ENCODE measurements around the gene SEMA6A. TPM values are rescaled to one million over a fixed set of nuclear protein-coding genes. Genes with fewer than 3 reads are reported as not detected.

Gene SEMA6A
- total and polyA plus RNA-seq, 7 donors, result 1.1 to 7.6 (median 3.1) TPM

- WGBS, 3 donors, result 79 to 86% (median 85%) methylated on average over 7 of the region's 7 CpGs
- Histone ChIP-seq H3K27ac (no peak overlapping the region), H3K9me3 (peaks cover 7% of the 10 kb centered on the region), H3K4me1 (no peaks in the 10 kb centered on the region), H3K4me3 (no peak overlapping the region), H3K36me3 (ENCODE audit: insufficient read depth in 1 of 2, low read depth in 1 of 2) (peaks cover 6 to 46% of the 10 kb centered on the region in 2 donors), H3K27me3 (ENCODE audit: insufficient read depth in 3 of 3, low read length in 2 of 3) (no peaks in the 10 kb centered on the region)
- TF ChIP-seq, protein P1, sequence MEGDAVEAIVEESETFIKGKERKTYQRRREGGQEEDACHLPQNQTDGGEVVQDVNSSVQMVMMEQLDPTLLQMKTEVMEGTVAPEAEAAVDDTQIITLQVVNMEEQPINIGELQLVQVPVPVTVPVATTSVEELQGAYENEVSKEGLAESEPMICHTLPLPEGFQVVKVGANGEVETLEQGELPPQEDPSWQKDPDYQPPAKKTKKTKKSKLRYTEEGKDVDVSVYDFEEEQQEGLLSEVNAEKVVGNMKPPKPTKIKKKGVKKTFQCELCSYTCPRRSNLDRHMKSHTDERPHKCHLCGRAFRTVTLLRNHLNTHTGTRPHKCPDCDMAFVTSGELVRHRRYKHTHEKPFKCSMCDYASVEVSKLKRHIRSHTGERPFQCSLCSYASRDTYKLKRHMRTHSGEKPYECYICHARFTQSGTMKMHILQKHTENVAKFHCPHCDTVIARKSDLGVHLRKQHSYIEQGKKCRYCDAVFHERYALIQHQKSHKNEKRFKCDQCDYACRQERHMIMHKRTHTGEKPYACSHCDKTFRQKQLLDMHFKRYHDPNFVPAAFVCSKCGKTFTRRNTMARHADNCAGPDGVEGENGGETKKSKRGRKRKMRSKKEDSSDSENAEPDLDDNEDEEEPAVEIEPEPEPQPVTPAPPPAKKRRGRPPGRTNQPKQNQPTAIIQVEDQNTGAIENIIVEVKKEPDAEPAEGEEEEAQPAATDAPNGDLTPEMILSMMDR (IDR thresholded peaks at IDR 0.05), result no peak
- no peak for DNase-seq
- no peak for ATAC-seq
- intact Hi-C loops (cut with DNase I), result no loop called here
Measured at GRCh38 chr5:116479776-116480675, 94.6 kb downstream of the SEMA6A start.

DNA sequence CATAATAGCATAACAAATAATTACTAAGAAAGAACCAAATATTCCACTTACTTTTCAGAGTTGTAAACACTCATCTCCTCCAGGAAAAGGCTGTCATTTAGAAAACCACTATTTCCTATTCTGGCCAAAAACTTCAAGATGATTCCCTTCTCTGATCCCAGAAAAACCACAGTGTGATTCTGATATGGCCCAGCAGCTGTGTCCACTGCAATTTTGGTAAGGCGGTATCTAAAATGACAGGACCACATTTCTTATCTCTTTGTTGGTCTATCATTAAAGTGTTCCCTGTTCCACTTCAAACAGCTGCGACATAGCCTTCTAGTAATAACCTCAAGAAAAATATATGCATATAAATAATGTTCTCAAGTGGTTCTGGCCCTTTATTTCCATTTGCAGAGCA lies 96.1 kb downstream of the SEMA6A start:
- intact Hi-C loops (cut with DNase I), result no loop called here
- no peaks in the 10 kb centered on the region for H3K27me3 ChIP-seq (ENCODE audit: insufficient read depth in 3 of 3, low read length in 2 of 3)
- TF ChIP-seq, protein P1 (IDR thresholded peaks at IDR 0.05), result no peak
- no peaks in the 10 kb centered on the region for H3K4me1 ChIP-seq
- ATAC-seq (no peak), DNase-seq (no peak)
- H3K36me3 ChIP-seq (ENCODE audit: insufficient read depth in 1 of 2, low read depth in 1 of 2), result peaks cover 6 to 48% of the 10 kb centered on the region in 2 donors
- no peak overlapping the region for H3K27ac ChIP-seq
- WGBS, 3 donors, result 84 to 87% (median 85%) methylated on average over 2 of the region's 2 CpGs
- H3K4me3 ChIP-seq, result no peak overlapping the region
- peaks cover 7% of the 10 kb centered on the region for H3K9me3 ChIP-seq

GRCh38 chr5:116476897-116477537 lies 97.6 kb downstream of the SEMA6A start:
- ATAC-seq (no peak), DNase-seq (no peak)
- TF ChIP-seq, protein P1 (IDR thresholded peaks at IDR 0.05), result no peak
- Histone ChIP-seq H3K4me3 (no peak overlapping the region), H3K4me1 (no peaks in the 10 kb centered on the region), H3K27me3 (ENCODE audit: insufficient read depth in 3 of 3, low read length in 2 of 3) (no peaks in the 10 kb centered on the region), H3K36me3 (ENCODE audit: insufficient read depth in 1 of 2, low read depth in 1 of 2) (peaks cover 9 to 41% of the 10 kb centered on the region in 2 donors), H3K9me3 (peaks cover 7% of the 10 kb centered on the region), H3K27ac (no peak overlapping the region)
- intact Hi-C loops (cut with DNase I), result no loop called here
- 79 to 94% (median 83%) methylated on average over 4 of the region's 4 CpGs for WGBS, 3 donors

DNA sequence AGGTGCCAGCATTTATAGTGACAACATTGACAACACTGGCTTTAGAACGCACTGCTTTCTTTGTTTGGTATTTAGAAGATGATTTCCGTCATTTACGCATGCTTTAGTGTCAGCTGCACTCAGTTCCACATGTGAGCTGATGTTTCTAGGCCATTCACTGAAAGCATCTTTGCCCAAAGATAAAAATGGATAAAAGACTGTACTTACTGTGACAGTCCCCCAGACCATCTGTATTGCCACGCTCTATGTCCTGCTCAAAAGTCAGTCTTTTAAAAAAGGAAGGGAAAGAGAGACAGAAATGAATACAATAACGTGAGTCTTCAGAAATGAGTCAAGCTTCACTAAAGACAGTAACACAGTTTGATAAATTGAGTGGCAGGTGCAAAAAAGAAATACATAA lies 99.3 kb downstream of the SEMA6A start:
- intact Hi-C loops (cut with DNase I), result no loop called here
- TF ChIP-seq, protein P1 (IDR thresholded peaks at IDR 0.05), result no peak
- DNase-seq (no peak), ATAC-seq (no peak)
- Histone ChIP-seq H3K4me3 (no peak overlapping the region), H3K27ac (no peak overlapping the region), H3K27me3 (ENCODE audit: insufficient read depth in 3 of 3, low read length in 2 of 3) (no peaks in the 10 kb centered on the region), H3K36me3 (ENCODE audit: insufficient read depth in 1 of 2, low read depth in 1 of 2) (peaks cover 9 to 36% of the 10 kb centered on the region in 2 donors), H3K9me3 (peaks cover 7% of the 10 kb centered on the region), H3K4me1 (no peaks in the 10 kb centered on the region)
- WGBS, 3 donors, result 79 to 80% (median 79%) methylated on average over 5 of the region's 5 CpGs
